Liver (tissue), 9 donors: Measurements from ENCODE around the gene SOX13. TPM values are rescaled to one million over a fixed set of nuclear protein-coding genes. Genes with fewer than 3 reads are reported as not detected.

ENCODE experiments used
- DNase-seq: peaks from one replicate; pipeline ENCODE4 v3.0.0-alpha.2; 2017; ENCODE audit warnings: low spot score
- H3K27ac ChIP-seq, 2 donors: one replicate each; pipeline ENCODE4 v1.7.0; 2013; ENCODE audit warnings: inconsistent platforms in 2 of 2, low read length in 2 of 2, control low read depth in 1 of 2, low read depth in 1 of 2, mild to moderate bottlenecking in 1 of 2
- H3K27me3 ChIP-seq, 4 donors: one replicate each; pipeline versions ENCODE4 v1.6.1 to v1.7.0; 2013; ENCODE audit warnings: low read length in 3 of 4, inconsistent platforms in 1 of 4, mild to moderate bottlenecking in 1 of 4, moderate library complexity in 1 of 4; ENCODE audit not compliant: control insufficient read depth in 4 of 4, insufficient read depth in 4 of 4
- H3K36me3 ChIP-seq, 4 donors: one replicate each; pipeline versions ENCODE4 v1.6.1 to v1.7.0; 2013; ENCODE audit warnings: low read length in 3 of 4, mild to moderate bottlenecking in 3 of 4, low read depth in 1 of 4, moderate library complexity in 1 of 4; ENCODE audit not compliant: control insufficient read depth in 4 of 4, insufficient read depth in 3 of 4
- H3K4me1 ChIP-seq, 4 donors: one replicate each; pipeline versions ENCODE4 v1.6.1 to v1.7.0; 2013; ENCODE audit warnings: low read length in 3 of 4, mild to moderate bottlenecking in 3 of 4, moderate library complexity in 1 of 4; ENCODE audit not compliant: control insufficient read depth in 4 of 4, insufficient read depth in 4 of 4
- H3K4me3 ChIP-seq, 3 donors: one replicate each; pipeline versions ENCODE4 v1.6.1 to v1.7.0; 2013; ENCODE audit warnings: low read length in 3 of 3, control low read depth in 1 of 3, low read depth in 1 of 3, mild to moderate bottlenecking in 1 of 3
- H3K9ac ChIP-seq, 2 donors: one replicate each; pipeline ENCODE4 v1.7.0; 2013; ENCODE audit warnings: low read length in 2 of 2, mild to moderate bottlenecking in 2 of 2, moderate library complexity in 2 of 2, control low read depth in 1 of 2, low read depth in 1 of 2
- H3K9me3 ChIP-seq, 4 donors: one replicate each; pipeline versions ENCODE4 v1.6.1 to v1.7.0; 2013; ENCODE audit warnings: low read length in 3 of 4; ENCODE audit not compliant: control insufficient read depth in 4 of 4
- ATF3 ChIP-seq: IDR thresholded peaks from 2 replicates; pipeline ENCODE4 v1.6.1; 2016; ENCODE audit warnings: antibody characterized with exemption
- CTCF ChIP-seq: fragments of 150-350 bp; IDR thresholded peaks from 2 replicates; pipeline ENCODE4 v1.5.1; 2017; ENCODE audit warnings: improper control_type of control experiment, low read depth, low read length; ENCODE audit not compliant: missing input control
- EGR1 ChIP-seq, 2 donors: IDR thresholded peaks; 2 replicates each; pipeline ENCODE4 v1.6.1; 2016 to 2018; ENCODE audit warnings: antibody characterized with exemption in 2 of 2, low read depth in 2 of 2
- FOXA1 ChIP-seq: IDR thresholded peaks from 2 replicates; pipeline ENCODE4 v1.6.1; 2016; ENCODE audit warnings: antibody characterized with exemption
- FOXA2 ChIP-seq: IDR thresholded peaks from 2 replicates; pipeline ENCODE4 v1.6.1; 2016; ENCODE audit warnings: antibody characterized with exemption
- GABPA ChIP-seq, 2 donors: IDR thresholded peaks in 1 of 2; conservative IDR thresholded peaks in 1 of 2; 2 replicates each; pipeline ENCODE4 v1.6.1; 2016; ENCODE audit warnings: antibody characterized with exemption in 2 of 2, mild to moderate bottlenecking in 1 of 2, moderate library complexity in 1 of 2
- HNF4A ChIP-seq, 2 donors: conservative IDR thresholded peaks; 2 replicates each; pipeline ENCODE4 v1.6.1; 2016; ENCODE audit warnings: antibody characterized with exemption in 2 of 2, mild to moderate bottlenecking in 2 of 2
- JUND ChIP-seq, 2 donors: IDR thresholded peaks; 2 replicates each; pipeline ENCODE4 v1.6.1; 2016; ENCODE audit warnings: antibody characterized with exemption in 2 of 2
- NR2F2 ChIP-seq: IDR thresholded peaks from 2 replicates; pipeline ENCODE4 v1.6.1; 2016; ENCODE audit warnings: antibody characterized with exemption
- RAD21 ChIP-seq, 2 donors: IDR thresholded peaks; 2 replicates each; pipeline ENCODE4 v1.6.1; 2016; ENCODE audit warnings: antibody characterized with exemption in 2 of 2, mild to moderate bottlenecking in 2 of 2
- REST ChIP-seq: IDR thresholded peaks from 2 replicates; pipeline ENCODE4 v1.6.1; 2016; ENCODE audit warnings: antibody characterized with exemption, mild to moderate bottlenecking
- RXRA ChIP-seq, 2 donors: IDR thresholded peaks; 2 replicates each; pipeline ENCODE4 v1.6.1; 2017 to 2018; ENCODE audit warnings: antibody characterized with exemption in 2 of 2, mild to moderate bottlenecking in 1 of 2
- SP1 ChIP-seq: IDR thresholded peaks from 2 replicates; pipeline ENCODE4 v1.6.1; 2018; ENCODE audit warnings: antibody characterized with exemption, mild to moderate bottlenecking
- YY1 ChIP-seq: IDR thresholded peaks from 2 replicates; pipeline ENCODE4 v1.6.1; 2016; ENCODE audit warnings: antibody characterized with exemption, mild to moderate bottlenecking
- WGBS: extraction: QIAGEN DNeasy Blood & Tissue Kit; methylation state at CpG from one replicate; pipeline ENCODE4 v1.1.7; 2013; 5-methylcytosine and 5-hydroxymethylcytosine counted together
- polyA plus RNA-seq, 2 donors: library from polyadenylated mRNA; stranded (reverse) in 1 of 2; unstranded in 1 of 2; fragments of 200-250 nt in 1 of 2; fragments of >200 nt in 1 of 2; fragmentation: Nextera tagmentation in 1 of 2; extraction: Ambion mirVana in 1 of 2; gene quantifications; one replicate each; pipeline versions ENCODE4 v1.2.1 to v1.2.3, GENCODE V29; 2013 to 2015
- total RNA-seq, 2 donors: library from RNA; depleted of rRNA; stranded (reverse); fragments of >200 nt; gene quantifications; one replicate each; pipeline ENCODE4 v1.2.3, GENCODE V29; 2014
- TF ChIP-seq, protein P1 (sequence below): IDR thresholded peaks from 2 replicates; pipeline ENCODE4 v1.6.1; 2016; ENCODE audit warnings: antibody characterized with exemption
- TF ChIP-seq, protein P2 (sequence below): IDR thresholded peaks from 2 replicates; pipeline ENCODE4 v1.6.1; 2016; ENCODE audit warnings: antibody characterized with exemption
- donor health status: healthy.
- donor health status: healthy.
- donor health status: healthy.
- donor health status: healthy.
- donor health status: healthy.

The SOX13 gene
- total and polyA plus RNA-seq, 4 donors, result 7.8 to 15.5 (median 8.7) TPM

GRCh38 chr1:204141131-204141530 lies 68.2 kb downstream of the SOX13 start:
- TF ChIP-seq JUND (IDR thresholded peaks at IDR 0.05) (no peak), RXRA (IDR thresholded peaks at IDR 0.05) (no peak), FOXA2 (no peak), SP1 (no peak), CTCF (no peak), RAD21 (IDR thresholded peaks at IDR 0.05) (no peak), FOXA1 (no peak), EGR1 (IDR thresholded peaks at IDR 0.05; ENCODE audit: low read depth in 2 of 2) (no peak), GABPA (IDR thresholded peaks at IDR 0.05 in 1 of 2, conservative IDR thresholded peaks at IDR 0.05 in 1 of 2) (no peak), NR2F2 (no peak), HNF4A (conservative IDR thresholded peaks at IDR 0.05) (no peak), YY1 (no peak), REST (no peak), ATF3 (no peak)
- TF ChIP-seq, protein P1, sequence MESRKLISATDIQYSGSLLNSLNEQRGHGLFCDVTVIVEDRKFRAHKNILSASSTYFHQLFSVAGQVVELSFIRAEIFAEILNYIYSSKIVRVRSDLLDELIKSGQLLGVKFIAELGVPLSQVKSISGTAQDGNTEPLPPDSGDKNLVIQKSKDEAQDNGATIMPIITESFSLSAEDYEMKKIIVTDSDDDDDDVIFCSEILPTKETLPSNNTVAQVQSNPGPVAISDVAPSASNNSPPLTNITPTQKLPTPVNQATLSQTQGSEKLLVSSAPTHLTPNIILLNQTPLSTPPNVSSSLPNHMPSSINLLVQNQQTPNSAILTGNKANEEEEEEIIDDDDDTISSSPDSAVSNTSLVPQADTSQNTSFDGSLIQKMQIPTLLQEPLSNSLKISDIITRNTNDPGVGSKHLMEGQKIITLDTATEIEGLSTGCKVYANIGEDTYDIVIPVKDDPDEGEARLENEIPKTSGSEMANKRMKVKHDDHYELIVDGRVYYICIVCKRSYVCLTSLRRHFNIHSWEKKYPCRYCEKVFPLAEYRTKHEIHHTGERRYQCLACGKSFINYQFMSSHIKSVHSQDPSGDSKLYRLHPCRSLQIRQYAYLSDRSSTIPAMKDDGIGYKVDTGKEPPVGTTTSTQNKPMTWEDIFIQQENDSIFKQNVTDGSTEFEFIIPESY, result no peak
- TF ChIP-seq, protein P2, sequence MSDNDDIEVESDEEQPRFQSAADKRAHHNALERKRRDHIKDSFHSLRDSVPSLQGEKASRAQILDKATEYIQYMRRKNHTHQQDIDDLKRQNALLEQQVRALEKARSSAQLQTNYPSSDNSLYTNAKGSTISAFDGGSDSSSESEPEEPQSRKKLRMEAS, result no peak
- Histone ChIP-seq H3K9me3 (no peaks in the 10 kb centered on the region), H3K27ac (no peak overlapping the region), H3K4me1 (peaks cover 28 to 86% (median 77%) of the 10 kb centered on the region in 4 donors), H3K4me3 (no peak overlapping the region), H3K27me3 (no peaks in the 10 kb centered on the region), H3K9ac (no peak overlapping the region), H3K36me3 (peaks cover 0 to 29% (median 21%) of the 10 kb centered on the region in 4 donors)
- no peak for DNase-seq
- 96% methylated on average over 3 of the region's 3 CpGs for WGBS
